B cell (primary cell): Measurements from ENCODE around the gene SLC27A5. TPM values are rescaled to one million over a fixed set of nuclear protein-coding genes. Genes with fewer than 3 reads are reported as not detected.

Source experiments
- ATAC-seq: fragments of 200-7000 bp; cut with Tn5 transposase; one replicate; pipeline ENCODE4 v1.10.0; 2021; ENCODE audit warnings: low read depth, mild to moderate bottlenecking, moderate number of reproducible peaks, moderate library complexity
- CTCF ChIA-PET: fragments of 350-600 bp; sonication (Branson Sonifier 250); formaldehyde crosslinking; loops from one replicate; lab custom pipeline; 2021; ENCODE audit warnings: antibody characterized with exemption, inconsistent platforms; lab: Charles Lee
- POLR2A ChIA-PET: fragments of 350-600 bp; sonication (Branson Sonifier 250); formaldehyde crosslinking; loops from one replicate; lab custom pipeline; 2021; ENCODE audit warnings: antibody characterized with exemption; lab: Charles Lee
- DNase-seq: peaks from one replicate; pipeline ENCODE4 v3.0.0; 2013
- H2AFZ ChIP-seq: 2 replicates; pipeline ENCODE4 v1.6.1; 2012; ENCODE audit warnings: mild to moderate bottlenecking, low read depth, low read length; ENCODE audit not compliant: insufficient read depth, poor library complexity, severe bottlenecking
- H3K27ac ChIP-seq, 2 donors: 1 replicate in 1 of 2; 2 replicates in 1 of 2; pipeline ENCODE4 v1.5.1; 2012 to 2013; ENCODE audit warnings: low read length in 2 of 2, mild to moderate bottlenecking in 2 of 2, moderate library complexity in 1 of 2
- H3K27me3 ChIP-seq, 4 experiments: fragments of 200-600 bp in 1 of 4; sonication (generic) in 1 of 4; replicated peaks in 1 of 4; 1 replicate in 2 of 4; 2 replicates in 2 of 4; pipeline versions ENCODE4 v1.6.1 to v1.7.0; 2013 to 2016; ENCODE audit warnings: low read length in 3 of 4, mild to moderate bottlenecking in 2 of 4, mixed read lengths in 1 of 4, moderate library complexity in 1 of 4; ENCODE audit not compliant: insufficient read depth in 4 of 4, control insufficient read depth in 3 of 4; ENCODE audit errors: control extremely low read depth in 1 of 4
- H3K36me3 ChIP-seq, 2 experiments: replicated peaks in 1 of 2; 1 replicate in 1 of 2; 2 replicates in 1 of 2; pipeline versions ENCODE4 v1.6.1 to v1.7.1; 2013; ENCODE audit warnings: low read length in 1 of 2; ENCODE audit not compliant: insufficient read depth in 2 of 2, control insufficient read depth in 1 of 2; ENCODE audit errors: control extremely low read depth in 1 of 2, extremely low read depth in 1 of 2
- H3K4me1 ChIP-seq, 2 donors: fragments of 200-600 bp in 1 of 2; sonication (generic) in 1 of 2; 1 replicate in 1 of 2; 2 replicates in 1 of 2; pipeline versions ENCODE4 v1.5.1 to v1.6.1; 2013 to 2017; ENCODE audit warnings: low read length in 2 of 2; ENCODE audit not compliant: control insufficient read depth in 2 of 2, insufficient read depth in 2 of 2
- H3K4me2 ChIP-seq: replicated peaks from 2 replicates; pipeline ENCODE3; 2012; ENCODE audit warnings: mild to moderate bottlenecking, low read depth, low read length; ENCODE audit not compliant: poor library complexity, severe bottlenecking
- H3K4me3 ChIP-seq, 5 experiments: fragments of 200-600 bp in 1 of 5; sonication (generic) in 1 of 5; 1 replicate in 3 of 5; 2 replicates in 2 of 5; pipeline versions ENCODE4 v1.5.1 to v1.7.0; 2011 to 2016; ENCODE audit warnings: low read length in 4 of 5, mild to moderate bottlenecking in 4 of 5, low read depth in 2 of 5, control low read depth in 1 of 5, moderate library complexity in 1 of 5; ENCODE audit not compliant: insufficient read depth in 1 of 5; ENCODE audit errors: control extremely low read depth in 1 of 5, extremely low read depth in 1 of 5
- H3K79me2 ChIP-seq: fragments of 200-600 bp; sonication (generic); one replicate; pipeline ENCODE4 v1.6.0; 2016; ENCODE audit warnings: low read length; ENCODE audit not compliant: control insufficient read depth, insufficient read depth
- H3K9ac ChIP-seq: fragments of 200-600 bp; sonication (generic); 2 replicates; pipeline ENCODE4 v1.6.1; 2017; ENCODE audit warnings: mild to moderate bottlenecking, low read length, moderate library complexity
- H3K9me3 ChIP-seq, 3 donors: one replicate each; pipeline versions ENCODE4 v1.6.1 to v1.7.1; 2013; ENCODE audit warnings: low read length in 2 of 3; ENCODE audit not compliant: control insufficient read depth in 2 of 3, insufficient read depth in 1 of 3; ENCODE audit errors: control extremely low read depth in 1 of 3
- H4K20me1 ChIP-seq: 2 replicates; pipeline ENCODE4 v1.6.0; 2012; ENCODE audit warnings: mild to moderate bottlenecking, low read length; ENCODE audit not compliant: insufficient read depth, control insufficient read depth, poor library complexity, severe bottlenecking
- H3K27ac Mint-ChIP-seq: one replicate; pipeline ENCODE4 v1.8.0; 2021; ENCODE audit warnings: mixed read lengths
- H3K27me3 Mint-ChIP-seq: one replicate; pipeline ENCODE4 v1.8.0; 2021; ENCODE audit warnings: mixed read lengths
- H3K4me1 Mint-ChIP-seq: one replicate; pipeline ENCODE4 v1.8.0; 2021; ENCODE audit warnings: mixed read lengths
- H3K4me3 Mint-ChIP-seq: one replicate; pipeline ENCODE4 v1.8.0; 2021; ENCODE audit warnings: mixed read lengths
- H3K9me3 Mint-ChIP-seq: one replicate; pipeline ENCODE4 v1.8.0; 2022; ENCODE audit warnings: mixed read lengths; ENCODE audit not compliant: insufficient read depth
- EZH2 ChIP-seq: IDR thresholded peaks from 2 replicates; pipeline ENCODE4 v1.6.1; 2012; ENCODE audit warnings: borderline replicate concordance, low read depth, mild to moderate bottlenecking, moderate library complexity, low read length; ENCODE audit not compliant: insufficient read depth, poor library complexity, severe bottlenecking
- WGBS: methylation state at CpG from one replicate; pipeline ENCODE4 v1.1.5; 2013; ENCODE audit warnings: missing lambda C conversion rate; ENCODE audit not compliant: insufficient coverage; 5-methylcytosine and 5-hydroxymethylcytosine counted together
- intact Hi-C: fragments of 100-400 bp; cut with micrococcal nuclease; formaldehyde crosslinking; loops from one replicate; pipeline ENCODE4 v1.10.0; 2022
- polyA plus RNA-seq: library from polyadenylated mRNA; depleted of rRNA; stranded (reverse); fragments of >200 nt; gene quantifications from 2 replicates; pipeline ENCODE4 v1.2.3, GENCODE V29; 2012
- total RNA-seq, 2 donors: library from RNA; stranded (reverse); fragments of 120-200 nt in 1 of 2; gene quantifications; 1 replicate in 1 of 2; 2 replicates in 1 of 2; pipeline versions ENCODE4 v1.2.3 to v1.2.4, GENCODE V29; 2013 to 2022
- TF ChIP-seq, protein P1 (sequence below): fragments of 200-600 bp; IDR thresholded peaks from one replicate; pipeline ENCODE4 v1.8.0; 2022; ENCODE audit warnings: antibody characterized with exemption, mild to moderate bottlenecking

SLC27A5 gene
- total and polyA plus RNA-seq, 2 donors (not counting 1 experiment from before 2014, with no cell fraction given): 8.9 to 11.8 TPM

DNA sequence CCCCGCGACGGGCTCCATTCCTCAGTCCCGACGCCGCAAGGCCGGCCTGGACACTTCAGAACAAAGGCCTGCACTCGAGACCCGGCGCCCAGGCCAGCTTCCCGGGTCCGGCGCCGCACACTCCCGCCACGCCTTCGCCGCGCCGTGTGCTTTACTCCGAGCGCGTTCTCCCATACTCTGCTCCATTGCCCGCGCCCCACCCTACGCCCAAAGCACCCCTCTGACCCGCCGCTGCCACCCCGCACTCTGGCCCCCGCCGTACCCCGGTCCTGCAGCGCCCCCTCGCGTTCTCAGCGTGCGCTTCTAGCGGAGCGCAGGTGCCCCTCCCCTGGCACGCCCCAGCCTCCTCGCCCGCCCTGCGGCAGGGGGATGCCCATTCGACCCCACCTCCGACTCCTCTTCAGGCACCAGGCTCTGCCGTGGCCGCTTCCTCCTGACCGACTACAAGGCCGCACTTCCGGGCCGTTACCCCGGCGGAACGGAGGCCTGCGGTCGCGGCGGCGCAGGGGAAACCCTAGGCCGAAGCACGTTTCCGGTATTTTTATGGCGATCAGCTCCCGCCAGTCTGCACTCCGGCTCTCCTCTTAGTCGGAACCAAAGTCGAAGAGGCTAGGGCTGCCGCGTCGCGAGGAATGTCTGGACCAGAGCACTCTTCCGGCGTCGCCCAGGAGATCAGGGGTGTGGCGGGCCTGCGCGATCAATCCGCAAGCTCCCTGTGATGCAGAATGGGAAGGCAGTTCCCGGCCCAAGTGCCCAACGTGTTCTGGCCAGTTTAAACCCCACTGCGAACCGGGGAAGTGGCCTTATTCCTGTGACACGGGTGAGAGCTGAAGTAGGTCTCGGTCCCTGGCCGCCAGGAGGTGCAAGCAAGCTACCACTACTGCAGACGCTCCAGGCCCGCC, 7.8 kb upstream of the SLC27A5 start, which contains the start of gene ZBTB45:
Gene ZBTB45, minus strand, starts transcription at position 456 of the 902 bp plus-strand sequence. CDS start 2,137 bp downstream, outside the sequence.
- Histone ChIP-seq H4K20me1 (peaks cover 41% of the 10 kb centered on the region), H3K4me1 (peaks cover 18 to 28% of the 10 kb centered on the region in 2 donors), H3K27ac (peak within 1 kb of the TSS; percentile 76 to 96), H3K79me2 (peaks cover 43% of the 10 kb centered on the region), H3K4me3 (peak within 1 kb of the TSS; percentile 64 to 78 (median 71)), H3K27me3 (no peaks in the 10 kb centered on the region), H2AFZ (peak within 1 kb of the TSS; percentile 79), H3K4me2 (peak within 1 kb of the TSS; percentile 93), H3K9me3 (no peaks in the 10 kb centered on the region), H3K36me3 (peaks cover 0 to 12% of the 10 kb centered on the region in 2 experiments), H3K9ac (peak within 1 kb of the TSS; percentile 81)
- ChIA-PET POLR2A (interaction anchor here (0.6 to 3.3 kb wide), 22 partner anchors 20 to 530 kb away, joined by 3 to 30 read pairs (median 5); partner anchors contain the start of genes CHMP2A, MZF1, TRIM28 and UBE2M), CTCF (interaction anchor here (0.6 to 4.9 kb wide), 31 partner anchors 9 to 792 kb away, joined by 3 to 72 read pairs (median 4); partner anchors contain the start of genes CHMP2A, MZF1, TRIM28 and ZNF497)
- Mint-ChIP-seq H3K4me1 (peaks cover 42% of the 10 kb centered on the region), H3K9me3 (no peaks in the 10 kb centered on the region), H3K27me3 (no peaks in the 10 kb centered on the region), H3K27ac (peak within 1 kb of the TSS; percentile 99), H3K4me3 (peak within 1 kb of the TSS; percentile 98)
- intact Hi-C loops: loop anchor here (1.0 to 2.0 kb wide), 7 partner anchors 20 to 192 kb away; partner anchors contain the start of genes CHMP2A, TRIM28, ZNF132 and ZNF837
- ATAC-seq: peak; percentile 84
- TF ChIP-seq, protein P1, sequence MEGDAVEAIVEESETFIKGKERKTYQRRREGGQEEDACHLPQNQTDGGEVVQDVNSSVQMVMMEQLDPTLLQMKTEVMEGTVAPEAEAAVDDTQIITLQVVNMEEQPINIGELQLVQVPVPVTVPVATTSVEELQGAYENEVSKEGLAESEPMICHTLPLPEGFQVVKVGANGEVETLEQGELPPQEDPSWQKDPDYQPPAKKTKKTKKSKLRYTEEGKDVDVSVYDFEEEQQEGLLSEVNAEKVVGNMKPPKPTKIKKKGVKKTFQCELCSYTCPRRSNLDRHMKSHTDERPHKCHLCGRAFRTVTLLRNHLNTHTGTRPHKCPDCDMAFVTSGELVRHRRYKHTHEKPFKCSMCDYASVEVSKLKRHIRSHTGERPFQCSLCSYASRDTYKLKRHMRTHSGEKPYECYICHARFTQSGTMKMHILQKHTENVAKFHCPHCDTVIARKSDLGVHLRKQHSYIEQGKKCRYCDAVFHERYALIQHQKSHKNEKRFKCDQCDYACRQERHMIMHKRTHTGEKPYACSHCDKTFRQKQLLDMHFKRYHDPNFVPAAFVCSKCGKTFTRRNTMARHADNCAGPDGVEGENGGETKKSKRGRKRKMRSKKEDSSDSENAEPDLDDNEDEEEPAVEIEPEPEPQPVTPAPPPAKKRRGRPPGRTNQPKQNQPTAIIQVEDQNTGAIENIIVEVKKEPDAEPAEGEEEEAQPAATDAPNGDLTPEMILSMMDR: peak; percentile 72
- no peak for TF ChIP-seq EZH2
- WGBS: under 1% methylated on average over 87 of the region's 87 CpGs
- peak; percentile 96 for DNase-seq
